GM12878 (cell line): ENCODE data around the gene TMEM161A. TPM values are rescaled to one million over a fixed set of nuclear protein-coding genes. Genes with fewer than 3 reads are reported as not detected.

Experiments
- ATAC-seq: fragments of 200-7000 bp; cut with Tn5 transposase; 3 replicates; pipeline ENCODE4 v1.9.1; 2020; ENCODE audit warnings: mild to moderate bottlenecking, moderate library complexity
- Bru-seq: library from RNA; stranded (reverse); fragments of 400-500 nt; gene quantifications from one replicate; lab custom pipeline; 2021; lab: Mats Ljungman, UMichigan
- BruChase-seq, 2 experiments: library from RNA; stranded (reverse); fragments of 400-500 nt; gene quantifications; one replicate each; lab custom pipeline; 2021; lab: Mats Ljungman, UMichigan
- BruUV-seq: library from RNA; stranded (reverse); fragments of 400-500 nt; replicated peaks from 2 replicates; lab custom pipeline; 2021; lab: Mats Ljungman, UMichigan
- CTCF ChIA-PET: fragments of 300-600 bp; sonication (Branson Sonifier 250); formaldehyde crosslinking; extraction: SDS; loops from one replicate; lab custom pipeline; 2021; ENCODE audit warnings: inconsistent platforms; lab: Yijun Ruan, JAX
- POLR2A ChIA-PET: fragments of 350-600 bp; formaldehyde crosslinking; extraction: SDS; loops from one replicate; lab custom pipeline; 2021; ENCODE audit warnings: inconsistent platforms; lab: Charles Lee
- RAD21 ChIA-PET: fragments of 300-600 bp; sonication (Branson Sonifier 250); formaldehyde crosslinking; loops from one replicate; lab custom pipeline; 2023; ENCODE audit warnings: antibody characterized with exemption; ENCODE audit not compliant: unreplicated experiment; lab: Charles Lee
- SMC1A ChIA-PET: fragments of 300-600 bp; sonication (Branson Sonifier 250); formaldehyde crosslinking; loops from one replicate; lab custom pipeline; 2023; ENCODE audit not compliant: unreplicated experiment, uncharacterized antibody; lab: Charles Lee
- DNase-seq: peaks from one replicate; pipeline ENCODE4 v3.0.0-alpha.2; 2011; ENCODE audit warnings: low read depth, low spot score
- FAIRE-seq: peaks from 3 replicates; lab custom pipeline; 2011; peaks lifted over from hg19 to GRCh38; lab: Jason Lieb, UNC
- H2AFZ ChIP-seq: 2 replicates; pipeline ENCODE4 v1.6.0; 2011; ENCODE audit warnings: low read depth, low read length, control low read depth; ENCODE audit not compliant: control insufficient read depth
- H3K27ac ChIP-seq: 2 replicates; pipeline ENCODE4 v1.5.1; 2011; ENCODE audit warnings: control low read depth; ENCODE audit not compliant: control insufficient read depth, insufficient read depth
- H3K27me3 ChIP-seq, 2 experiments: replicated peaks in 1 of 2; 2 replicates each; pipeline versions ENCODE4 v1.6.0 to v1.6.1; 2011; ENCODE audit warnings: low read length in 1 of 2; ENCODE audit not compliant: control insufficient read depth in 2 of 2, insufficient read depth in 2 of 2
- H3K36me3 ChIP-seq, 2 experiments: 2 replicates each; pipeline ENCODE4 v1.5.1; 2011; ENCODE audit warnings: low read length in 1 of 2; ENCODE audit not compliant: control insufficient read depth in 2 of 2, insufficient read depth in 2 of 2
- H3K4me1 ChIP-seq: 2 replicates; pipeline ENCODE4 v1.6.1; 2011; ENCODE audit warnings: mild to moderate bottlenecking, low read length, moderate library complexity, mixed read lengths; ENCODE audit not compliant: control insufficient read depth, insufficient read depth
- H3K4me2 ChIP-seq: 2 replicates; pipeline ENCODE4 v1.6.0; 2011; ENCODE audit warnings: control low read depth; ENCODE audit not compliant: control insufficient read depth, insufficient read depth
- H3K4me3 ChIP-seq: fragments of 200-600 bp; sonication (generic); 2 replicates; pipeline ENCODE4 v1.5.1; 2016
- H3K79me2 ChIP-seq: 2 replicates; pipeline ENCODE4 v1.6.0; 2011; ENCODE audit warnings: low read length; ENCODE audit not compliant: control insufficient read depth, insufficient read depth
- H3K9ac ChIP-seq: 2 replicates; pipeline ENCODE4 v1.8.0; 2011; ENCODE audit warnings: low read length, control low read depth, mixed read lengths; ENCODE audit not compliant: control insufficient read depth, insufficient read depth
- H3K9me3 ChIP-seq: replicated peaks from 3 replicates; pipeline ENCODE4 v1.5.1; 2011; ENCODE audit warnings: mild to moderate bottlenecking, low read length; ENCODE audit not compliant: control insufficient read depth, insufficient read depth
- H4K20me1 ChIP-seq: 2 replicates; pipeline ENCODE4 v1.6.0; 2011; ENCODE audit not compliant: control insufficient read depth, insufficient read depth
- ATF2 ChIP-seq: IDR thresholded peaks from 2 replicates; pipeline ENCODE4 v1.6.1; 2012; ENCODE audit warnings: low read length, inconsistent platforms
- BMI1 ChIP-seq: fragments of 450-650 bp; IDR thresholded peaks from 2 replicates; pipeline ENCODE4 v1.6.1; 2016; ENCODE audit warnings: mild to moderate bottlenecking, moderate library complexity, borderline replicate concordance
- CBX3 ChIP-seq: fragments of 200-600 bp; sonication (generic); IDR thresholded peaks from 2 replicates; pipeline ENCODE4 v1.6.1; 2016; ENCODE audit warnings: low read depth, borderline replicate concordance
- CTCF ChIP-seq, 3 experiments: IDR thresholded peaks in 2 of 3; conservative IDR thresholded peaks in 1 of 3; 2 replicates each; pipeline ENCODE4 v1.5.1; 2011; ENCODE audit warnings: low read depth in 3 of 3, low read length in 3 of 3, mild to moderate bottlenecking in 3 of 3, control low read depth in 2 of 3, moderate library complexity in 2 of 3, inconsistent platforms in 1 of 3, mixed read lengths in 1 of 3; ENCODE audit not compliant: control insufficient read depth in 2 of 3, insufficient read depth in 1 of 3; ENCODE audit errors: extremely low read depth in 1 of 3
- FOS ChIP-seq: IDR thresholded peaks from 3 replicates; pipeline ENCODE4 v1.6.1; 2011; ENCODE audit warnings: borderline replicate concordance; ENCODE audit not compliant: insufficient read length; ENCODE audit errors: extremely low read depth
- IRF5 ChIP-seq: fragments of 450-650 bp; IDR thresholded peaks from 2 replicates; pipeline ENCODE4 v1.6.1; 2017; ENCODE audit warnings: borderline replicate concordance
- JUNB ChIP-seq: IDR thresholded peaks from 2 replicates; pipeline ENCODE4 v1.6.1; 2016; ENCODE audit warnings: antibody characterized with exemption, mild to moderate bottlenecking
- LARP7 ChIP-seq: fragments of 450-650 bp; IDR thresholded peaks from 2 replicates; pipeline ENCODE4 v1.6.1; 2017; ENCODE audit warnings: mild to moderate bottlenecking
- MEF2A ChIP-seq: IDR thresholded peaks from 2 replicates; pipeline ENCODE4 v1.6.1; 2011; ENCODE audit warnings: low read depth, mild to moderate bottlenecking, low read length, moderate library complexity; ENCODE audit not compliant: insufficient read depth
- NFXL1 ChIP-seq: fragments of 450-650 bp; IDR thresholded peaks from 2 replicates; pipeline ENCODE4 v1.6.1; 2017; ENCODE audit warnings: antibody characterized with exemption, mild to moderate bottlenecking, borderline replicate concordance
- POLR2A ChIP-seq: IDR thresholded peaks from 2 replicates; pipeline ENCODE4 v1.6.1; 2011; ENCODE audit warnings: low read depth, mild to moderate bottlenecking, low read length
- RCOR1 ChIP-seq: conservative IDR thresholded peaks from 2 replicates; pipeline ENCODE4 v1.6.1; 2012; ENCODE audit warnings: low read depth, low read length, improper control_type of control experiment
- SMC3 ChIP-seq: IDR thresholded peaks from 2 replicates; pipeline ENCODE4 v1.6.1; 2011; ENCODE audit warnings: low read length, improper control_type of control experiment, borderline replicate concordance
- WGBS: methylation state at CpG from one replicate; pipeline ENCODE4 v1.1.6; 2016; ENCODE audit warnings: low lambda C conversion rate; ENCODE audit not compliant: insufficient replicate concordance, insufficient coverage; ENCODE audit errors: missing lambda C conversion rate; 5-methylcytosine and 5-hydroxymethylcytosine counted together
- in situ Hi-C: fragments of 300-500 bp; cut with MboI; formaldehyde crosslinking; loops from 9 replicates; pipeline ENCODE4 v1.14.3; 2018; ENCODE audit warnings: mixed read lengths
- intact Hi-C: fragments of 100-400 bp; cut with micrococcal nuclease; formaldehyde crosslinking; loops from one replicate; pipeline ENCODE4 v1.14.2; 2022; ENCODE audit not compliant: unreplicated experiment
- long read RNA-seq, 2 experiments: library from polyadenylated mRNA; unstranded; transcript quantifications; one replicate each; pipeline ENCODE4 v2.0.0, GENCODE V29; 2019 to 2020
- polyA minus RNA-seq, 3 experiments: library from RNA; depleted of rRNA, polyadenylated mRNA; stranded (reverse); fragments of >200 nt; gene quantifications; 2 replicates each; pipeline ENCODE4 v1.2.3, GENCODE V29; 2011
- polyA plus RNA-seq, 11 experiments: library from polyadenylated mRNA; depleted of rRNA in 4 of 11; unstranded in 6 of 11; stranded (reverse) in 5 of 11; fragments of >200 nt; fragmentation: Nextera tagmentation in 4 of 11; fragmentation: Illumina TruSeq in 1 of 11; extraction: Ambion mirVana in 4 of 11; extraction: Trizol in 1 of 11; gene quantifications; 1 replicate in 1 of 11; 2 replicates in 10 of 11; pipeline versions ENCODE4 v1.2.1 to v1.2.3, GENCODE V29; 2011 to 2016; ENCODE audit warnings: inconsistent platforms in 2 of 11, missing spikeins in 2 of 11, low read depth in 1 of 11
- total RNA-seq, 4 experiments: library from RNA; depleted of rRNA in 3 of 4; stranded (reverse); fragments of >200 nt in 3 of 4; fragmentation: Illumina TruSeq in 1 of 4; extraction: Trizol in 1 of 4; gene quantifications; 2 replicates each; pipeline versions ENCODE4 v1.2.1 to v1.2.3, GENCODE V29; 2013 to 2021

TMEM161A gene
- 46.2 and 47.6 TPM in 2 replicates for total RNA-seq (2013; cell fraction: nucleolus; rRNA removed)
- 27.6 and 32.1 TPM in 2 replicates for total RNA-seq (2014; rRNA removed)
- total RNA-seq (2014; rRNA removed; fragmentation: Illumina TruSeq; extraction: Trizol), result 8.4 and 9.1 TPM in 2 replicates
- 27.7 and 28.3 TPM in 2 replicates for total RNA-seq (2021)
- 5.5 TPM for polyA plus RNA-seq (2011; ENCODE audit: low read depth)
- 5.7 and 16.4 TPM in 2 replicates for polyA plus RNA-seq (2011; rRNA removed)
- polyA plus RNA-seq (2011; cell fraction: cytosol; rRNA removed), result 27.9 and 35.4 TPM in 2 replicates
- 115 and 130 TPM in 2 replicates for polyA plus RNA-seq (2011; cell fraction: nucleus; rRNA removed)
- 13.5 and 16.7 TPM in 2 replicates for polyA plus RNA-seq (2012)
- 0.79 and 7.3 TPM in 2 replicates for polyA plus RNA-seq (2014; fragmentation: Illumina TruSeq; extraction: Trizol)
- 1 to 10 TPM; 1.1 to 2.0 TPM for polyA plus RNA-seq (2014; fragmentation: Nextera tagmentation; extraction: Ambion mirVana)
- polyA plus RNA-seq (2014; rRNA removed), result 37.1 and 43.9 TPM in 2 replicates
- polyA plus RNA-seq (2016; fragmentation: Nextera tagmentation; extraction: Ambion mirVana), result 10 to 100 TPM; 21.6 to 24.6 TPM
- 35.9 and 41.4 TPM in 2 replicates for polyA minus RNA-seq (2011; rRNA and poly(A)+ RNA removed)
- polyA minus RNA-seq (2011; cell fraction: cytosol; rRNA and poly(A)+ RNA removed), result 16.3 and 17.4 TPM in 2 replicates
- 31.8 and 53.4 TPM in 2 replicates for polyA minus RNA-seq (2011; cell fraction: nucleus; rRNA and poly(A)+ RNA removed)
- percentile 55 among the genes with signal in this experiment for Bru-seq, nascent RNA
- BruChase-seq, experiment 1, labeled RNA remaining after a 6-hour chase, result percentile 58 among the genes with signal in this experiment
- percentile 54 among the genes with signal in this experiment for BruChase-seq, experiment 2, labeled RNA remaining after a 2-hour chase
- long read RNA-seq, experiment 1, transcript TMEM161A-201 (12 exons, 1,820 nt), result major isoform, 6 of 11 reads
- long read RNA-seq, experiment 1, partial matches to known transcripts, result 0 of 11 reads
- long read RNA-seq, experiment 1, other reads (novel, unspliced or antisense), result 4 of 11 reads
- long read RNA-seq, experiment 2, partial matches to known transcripts, result 1 of 4 reads
- long read RNA-seq, experiment 2, other reads (novel, unspliced or antisense), result 1 of 4 reads

- peak within 1 kb of the TSS; percentile 98 for H3K4me2 ChIP-seq
- H3K36me3 ChIP-seq, result no peaks in the 10 kb centered on the region
- in situ Hi-C loops, result no loop called here
- peaks cover 6% of the 10 kb centered on the region; the same call in 1 of the 2 replicates for H3K4me1 ChIP-seq
- no peaks in the 10 kb centered on the region; the same call in 2 of the 3 replicates for H3K9me3 ChIP-seq
- intact Hi-C loops, result no loop called here
- ChIA-PET RAD21 (interaction anchor here (1.1 kb wide), 1 partner anchor 36 kb away, joined by 3 read pairs; no protein-coding TSS in a partner anchor), SMC1A (interaction anchor here (1.0 to 1.4 kb wide), 2 partner anchors 84 to 85 kb away, joined by 3 read pairs; no protein-coding TSS in a partner anchor), CTCF (interaction anchor here (0.9 to 6.8 kb wide), 9 partner anchors 14 to 85 kb away, joined by 3 to 76 read pairs (median 6); partner anchors contain the start of gene MEF2B), POLR2A (interaction anchor here (0.6 kb wide), 1 partner anchor 497 kb away, joined by 3 read pairs; no protein-coding TSS in a partner anchor)
- no peaks in the 10 kb centered on the region for H3K27me3 ChIP-seq
- DNase-seq (peak; percentile 98), ATAC-seq (peak; percentile 100), FAIRE-seq (peak; percentile 96)
- H3K9ac ChIP-seq, result peak within 1 kb of the TSS; percentile 98
- peak within 1 kb of the TSS; percentile 77 for H3K4me3 ChIP-seq
- no TSS peak for BruUV-seq
- peak within 1 kb of the TSS; percentile 99 for H2AFZ ChIP-seq
- peak within 1 kb of the TSS; percentile 76 for H3K27ac ChIP-seq
- WGBS, result 3% methylated on average over 36 of the region's 42 CpGs
- H3K79me2 ChIP-seq, result peaks cover 9% of the 10 kb centered on the region
- H4K20me1 ChIP-seq, result no peaks in the 10 kb centered on the region
- no peak for TF ChIP-seq IRF5
- TF ChIP-seq BMI1, result no peak
- no peak for TF ChIP-seq NFXL1
- TF ChIP-seq MEF2A, result no peak
- peak; percentile 94 for TF ChIP-seq FOS
- TF ChIP-seq POLR2A, result peak; percentile 90
- TF ChIP-seq RCOR1, result no peak
- no peak for TF ChIP-seq SMC3
- TF ChIP-seq ATF2, result no peak
- TF ChIP-seq LARP7, result peak; percentile 55
- no peak for TF ChIP-seq CBX3
- no peak for TF ChIP-seq CTCF (IDR thresholded peaks at IDR 0.05 in 2 of 3, conservative IDR thresholded peaks at IDR 0.05 in 1 of 3; ENCODE audit: control insufficient read depth in 2 of 3, extremely low read depth in 1 of 3, insufficient read depth in 1 of 3, low read depth in 3 of 3, low read length in 3 of 3)
- TF ChIP-seq JUNB, result no peak
Measured at GRCh38 chr19:19138109-19138981, at the start of gene TMEM161A. Gene TMEM161A, minus strand, starts transcription at chr19:19138478. Its CDS starts 50 bp downstream, at chr19:19138428.
